GM21381 (cell line): Measurements from ENCODE around the gene SMG6.
A peak's percentile ranks its signal among the peaks of the same experiment; 100 is the strongest.

ENCODE experiments used
- ATAC-seq: cut with Tn5 transposase; IDR thresholded peaks from one replicate; pipeline ENCODE4 v1.9.1; 2021; ENCODE audit warnings: mild to moderate bottlenecking, moderate library complexity; ENCODE audit not compliant: unreplicated experiment

The SMG6 gene

DNA sequence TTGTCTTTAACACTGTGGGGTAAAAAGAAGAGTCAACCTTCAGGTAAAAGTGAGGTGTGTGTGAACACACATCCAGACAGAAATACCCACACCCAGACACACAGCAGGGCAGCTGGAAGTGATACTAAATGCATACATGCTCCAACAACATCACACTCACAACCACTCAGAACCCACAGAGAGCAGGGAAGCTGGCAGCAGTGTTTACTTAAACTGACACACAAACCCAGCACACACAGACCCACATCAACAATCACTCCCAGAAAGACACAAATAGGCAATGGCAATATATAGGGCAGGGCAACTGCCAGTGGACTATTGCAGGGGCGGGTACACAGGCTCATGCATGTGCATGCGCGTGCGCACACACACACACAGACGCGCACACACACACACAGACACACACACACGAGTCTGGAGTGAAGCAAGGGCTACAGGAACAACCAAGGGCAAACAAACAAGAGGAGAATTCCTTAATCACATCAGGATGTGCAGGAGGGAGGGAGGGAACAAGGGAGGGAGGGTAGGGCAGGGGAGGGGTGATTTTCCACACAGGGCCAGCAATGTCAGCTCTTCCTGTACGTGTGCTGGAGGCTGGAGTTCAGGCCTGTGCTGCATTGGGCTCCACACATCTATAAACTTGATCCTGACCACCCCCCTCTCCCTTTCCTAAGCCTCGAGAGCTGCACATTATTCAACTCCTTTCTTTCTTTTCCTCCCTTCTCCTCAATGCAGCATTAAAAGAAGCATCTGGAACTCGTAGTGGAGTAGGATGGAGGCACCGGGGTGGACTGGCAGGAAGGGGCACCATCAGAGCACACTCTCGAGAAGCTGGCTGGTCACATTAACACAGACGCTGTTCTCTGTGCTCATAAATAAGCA is 218.6 kb downstream of the SMG6 start:
- no peak for ATAC-seq

DNA sequence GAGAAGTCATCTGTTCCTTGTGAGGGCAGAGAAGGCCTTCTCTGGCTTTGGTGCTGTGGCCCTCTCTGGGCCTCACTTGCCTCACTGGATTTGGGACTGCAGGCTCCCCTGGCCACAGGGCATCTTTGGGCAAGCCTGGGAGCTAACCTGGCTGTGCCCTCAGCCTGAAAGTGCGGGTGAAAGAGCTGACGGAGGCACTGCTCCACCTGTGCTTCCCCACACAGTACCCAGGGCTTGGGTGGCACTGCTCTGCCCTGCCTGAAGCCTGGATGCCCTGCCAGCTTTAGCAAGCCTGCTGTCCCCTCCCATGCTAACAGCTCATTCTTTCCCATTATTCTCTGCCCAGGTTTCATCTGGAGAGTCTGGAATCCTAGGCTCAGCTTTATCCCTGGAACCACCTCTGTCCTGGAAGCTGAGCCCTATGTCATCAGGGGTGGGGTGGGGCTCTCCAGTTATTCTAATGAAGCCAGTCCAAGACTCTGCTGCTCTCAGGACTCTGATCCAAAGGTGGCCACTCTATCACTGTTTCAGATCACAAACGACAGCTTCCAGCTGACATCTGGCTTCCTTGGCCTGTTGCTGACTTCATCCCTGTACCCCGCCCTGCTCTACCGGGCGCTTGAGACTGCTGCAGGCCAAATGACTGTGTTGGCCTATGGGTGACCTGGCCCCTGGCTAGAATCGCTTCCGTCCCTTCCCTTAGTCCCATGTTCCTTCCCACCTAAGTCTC is 219.4 kb downstream of the SMG6 start:
- ATAC-seq = no peak

- no peak for ATAC-seq
Measured at GRCh38 chr17:2083613-2084035, 220.0 kb downstream of the SMG6 start.

GRCh38 chr17:2082003-2082781 is 221.4 kb downstream of the SMG6 start:
- ATAC-seq = no peak

GRCh38 chr17:2081564-2081963 is 222.0 kb downstream of the SMG6 start:
- no peak for ATAC-seq

DNA sequence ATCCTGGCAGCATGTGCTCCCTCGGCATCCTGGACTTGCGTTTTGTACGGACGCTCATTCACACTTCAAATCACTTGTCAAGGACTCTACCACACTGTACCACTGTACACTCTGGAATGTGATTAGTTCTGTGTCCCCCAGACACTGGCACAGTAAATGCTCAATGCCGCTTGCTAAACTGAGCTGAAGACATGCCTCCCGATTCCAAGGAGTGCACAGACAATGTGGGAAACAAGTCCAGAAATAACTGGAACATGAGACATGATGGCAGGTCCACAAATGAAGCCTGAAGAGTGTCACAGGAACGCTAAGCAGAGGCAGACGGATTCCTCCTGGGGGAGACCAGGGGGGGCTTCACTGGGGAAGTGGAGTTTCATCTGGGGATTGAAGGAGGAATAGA is 226.5 kb downstream of the SMG6 start:
- no peak for ATAC-seq

DNA sequence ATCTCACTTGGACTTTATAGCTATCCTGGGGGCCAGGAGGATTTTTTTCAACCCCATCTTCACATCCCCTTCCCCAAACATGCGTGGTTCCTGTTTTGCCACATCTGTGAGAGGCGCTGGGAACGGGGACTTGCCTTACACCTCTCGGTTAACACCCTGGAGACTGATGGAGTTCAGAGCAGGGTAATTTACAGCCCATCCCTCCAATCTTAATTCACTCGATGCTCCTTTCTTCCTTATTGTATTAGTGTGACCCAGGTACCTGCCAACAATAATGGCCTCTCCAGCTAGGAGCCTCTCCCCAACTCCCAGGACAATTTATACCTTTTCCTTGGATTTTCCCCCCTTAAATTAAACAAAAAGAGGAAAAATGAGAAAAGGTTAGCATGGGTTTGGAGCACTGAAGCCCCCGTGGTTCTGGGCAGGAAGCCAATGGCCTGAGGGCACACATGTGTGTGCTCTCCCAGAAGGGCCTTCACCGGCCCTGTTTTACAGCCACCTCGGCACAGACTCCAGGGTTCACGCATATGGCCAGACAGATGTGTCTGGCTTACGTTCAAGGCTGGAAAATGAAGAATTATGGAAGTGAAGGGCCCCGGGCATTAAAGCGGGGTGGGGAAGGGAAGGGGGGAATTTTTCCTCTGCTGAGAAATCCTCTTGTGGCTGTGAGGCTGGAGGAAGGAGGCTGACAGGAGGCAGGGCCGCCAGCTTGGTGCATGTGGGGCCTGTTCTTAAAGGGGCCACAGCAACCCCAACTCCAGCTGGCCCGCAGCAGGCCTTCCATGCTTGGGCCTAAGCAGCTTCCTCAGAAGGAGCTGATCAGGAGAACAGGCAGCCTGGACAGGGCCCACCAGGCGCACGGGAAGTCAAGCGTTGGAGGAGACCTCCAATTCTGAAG is 227.2 kb downstream of the SMG6 start:
- ATAC-seq = no peak

GRCh38 chr17:2075336-2076086 is 228.1 kb downstream of the SMG6 start:
- no peak for ATAC-seq

DNA sequence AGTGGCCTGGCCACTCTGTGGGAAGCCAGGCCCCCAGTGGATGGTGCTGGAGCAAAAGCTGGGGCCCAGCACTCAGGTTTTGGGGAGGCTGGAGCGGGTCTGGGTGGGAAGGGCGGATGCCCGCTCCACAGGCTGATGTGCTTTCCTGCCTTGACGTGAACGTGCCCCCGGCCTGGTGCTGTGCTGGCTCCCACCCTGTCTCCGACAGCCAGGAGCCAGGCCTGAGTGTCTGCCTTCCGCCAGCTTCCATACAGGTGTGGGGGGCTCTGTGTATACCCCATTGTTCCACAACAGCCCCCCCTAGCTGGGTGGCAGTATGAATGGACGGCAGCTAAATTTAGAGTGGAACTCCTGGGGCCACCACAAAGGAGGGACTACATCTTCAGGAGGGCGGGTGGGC is 228.7 kb downstream of the SMG6 start:
- no peak for ATAC-seq

- ATAC-seq = no peak
Measured at GRCh38 chr17:2071455-2072281, 231.9 kb downstream of the SMG6 start.

DNA sequence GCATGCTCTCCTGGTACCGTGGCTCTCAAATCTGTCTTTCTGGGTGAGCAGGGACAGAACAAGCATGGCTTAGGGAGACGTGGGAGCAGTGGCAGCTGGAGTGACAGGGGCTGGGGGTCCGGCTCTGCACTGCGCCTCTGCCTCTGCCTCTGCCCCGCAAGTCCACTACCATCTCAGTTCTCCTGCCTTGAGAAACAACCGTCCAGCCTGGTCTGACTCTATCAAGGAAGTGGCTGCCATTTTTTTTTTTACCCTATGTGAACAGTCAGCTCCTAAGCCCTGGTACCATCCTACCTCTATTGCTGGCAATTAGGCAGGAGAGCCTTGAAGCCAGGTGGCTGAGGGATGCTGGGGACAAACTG is 232.6 kb downstream of the SMG6 start:
- ATAC-seq = no peak

GRCh38 chr17:2070241-2071023 is 233.2 kb downstream of the SMG6 start:
- peak; percentile 76 for ATAC-seq

- ATAC-seq = no peak
Measured at GRCh38 chr17:2068519-2069051, 235.0 kb downstream of the SMG6 start.

DNA sequence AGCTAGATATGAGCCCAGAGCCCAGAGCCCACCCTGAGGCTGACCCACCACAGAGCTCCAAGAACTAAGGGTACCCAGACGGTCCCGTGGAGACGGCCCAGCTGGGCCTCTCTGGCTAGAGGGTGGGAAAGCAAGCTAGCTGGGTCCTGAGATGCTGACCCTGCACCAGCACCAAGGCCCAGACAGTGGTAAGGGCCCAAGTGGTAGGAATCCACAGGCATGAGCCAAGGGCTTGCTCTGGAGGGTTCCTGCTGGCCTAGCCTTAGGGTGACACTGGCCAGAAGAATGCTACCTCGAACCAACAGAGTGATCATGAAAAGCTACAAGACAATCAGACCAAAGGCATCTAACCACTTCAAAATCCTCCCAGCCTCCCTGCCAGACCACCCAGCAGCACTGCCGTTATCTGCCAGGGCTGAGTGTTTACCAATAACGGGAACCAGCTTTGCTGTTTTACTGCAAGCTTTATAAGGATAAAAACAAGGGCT is 235.5 kb downstream of the SMG6 start:
- no peak for ATAC-seq

DNA sequence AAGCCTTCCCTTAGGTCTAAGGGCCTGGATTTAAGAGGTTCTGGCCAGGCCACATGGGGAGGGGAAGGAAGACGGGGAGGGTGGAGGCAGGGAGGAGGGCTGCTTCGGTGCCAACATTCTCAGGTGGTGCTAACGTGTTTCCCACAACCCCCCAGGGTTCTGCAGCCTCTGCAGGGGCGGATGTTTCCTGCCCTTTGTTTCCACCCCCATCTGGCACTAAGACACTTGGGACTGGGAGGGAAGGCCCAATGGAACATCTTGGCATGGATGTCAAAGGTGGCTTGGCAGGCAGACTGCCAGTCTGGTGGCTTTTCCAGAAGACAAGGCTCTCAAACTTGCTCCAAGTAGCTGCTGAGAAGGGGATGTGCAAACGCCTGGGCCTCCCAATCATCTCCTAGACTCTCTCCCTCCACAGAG is 236.0 kb downstream of the SMG6 start:
- no peak for ATAC-seq

DNA sequence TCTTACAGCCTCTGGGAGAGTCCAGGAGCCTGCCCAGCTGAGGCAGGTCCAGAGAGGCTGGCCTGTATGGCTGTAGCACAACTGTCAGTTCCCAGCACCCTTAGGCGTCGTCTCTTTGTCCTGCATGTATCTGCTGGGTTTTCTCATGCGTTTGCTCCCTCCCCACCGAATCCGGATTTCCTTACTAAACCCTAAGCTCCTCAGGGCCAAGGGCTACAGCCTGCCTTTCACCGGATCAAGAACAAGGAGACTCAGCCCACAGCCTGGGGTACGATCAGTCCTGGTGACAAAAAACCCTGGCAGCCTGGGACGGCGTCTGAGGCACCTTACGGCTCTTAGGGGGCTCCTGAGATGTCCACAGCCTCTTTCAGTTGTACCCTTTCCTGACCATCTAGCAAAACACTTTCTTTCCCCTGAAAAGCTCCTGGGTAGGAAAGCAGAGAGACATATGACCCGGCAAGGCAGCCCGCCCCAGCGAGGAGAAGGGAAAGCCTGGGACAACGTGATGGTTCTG is 236.5 kb downstream of the SMG6 start:
- ATAC-seq = no peak

DNA sequence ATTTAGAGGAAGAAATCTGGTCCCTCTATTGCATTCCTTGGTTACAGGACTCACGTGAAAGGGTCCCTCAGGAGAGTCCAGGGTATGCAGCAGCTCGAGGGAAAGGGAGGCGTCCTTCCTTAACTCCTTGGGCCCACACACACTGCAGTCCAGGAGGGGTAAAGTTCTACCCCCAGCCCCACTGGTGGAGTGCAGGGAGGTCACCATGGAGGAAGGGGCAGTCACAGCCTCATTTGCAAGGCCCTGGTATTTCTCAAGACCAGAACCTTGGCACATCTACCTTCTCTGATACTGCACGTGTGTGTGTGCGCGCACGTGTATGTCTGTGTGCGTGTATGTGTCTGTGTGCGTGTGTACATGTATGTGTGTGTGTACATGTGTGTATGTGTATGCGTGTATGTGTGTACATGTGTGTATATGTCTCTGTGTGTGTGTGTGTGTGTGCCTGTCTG is 237.6 kb downstream of the SMG6 start:
- ATAC-seq = no peak
